Left hindlimb (tissue), 1 donor: Measurements from ENCODE around the gene IMMP1L.

Source experiments
- DNase-seq: peaks from one replicate; pipeline ENCODE4 v3.0.0-alpha.2; 2018

IMMP1L gene

GRCh38 chr11:31383116-31383515 is 126.3 kb downstream of the IMMP1L start:
- DNase-seq = no peak
